ENCODE data around the gene WASF2.

GRCh38 chr1:27428316-27429028 is 61.5 kb downstream of the WASF2 start:
- TF ChIP-seq CTCF (IDR thresholded peaks at IDR 0.05) (no peak), POLR2A (IDR thresholded peaks at IDR 0.05) (no peak)

All from Peyer's patch (tissue), 4 donors.